A673 (cell line): ENCODE results near the gene RFX2. TPM values are rescaled to one million over a fixed set of nuclear protein-coding genes. Genes with fewer than 3 reads are reported as not detected.

Source experiments
- BruUV-seq: library from RNA; stranded (reverse); fragments of 400-500 nt; replicated peaks from 2 replicates; lab custom pipeline; 2021; lab: Mats Ljungman, UMichigan
- CTCF ChIA-PET: fragments of 300-600 bp; sonication (Branson Sonifier 250); formaldehyde crosslinking; loops from one replicate; lab custom pipeline; 2022; ENCODE audit warnings: antibody characterized with exemption; lab: Charles Lee
- POLR2A ChIA-PET: fragments of 300-600 bp; sonication (Branson Sonifier 250); formaldehyde crosslinking; loops from one replicate; lab custom pipeline; 2022; ENCODE audit warnings: antibody characterized with exemption; ENCODE audit not compliant: low non-redundant PET; lab: Charles Lee
- DNase-seq: peaks from one replicate; pipeline ENCODE4 v3.0.0-alpha.2; 2015; ENCODE audit warnings: low spot score
- H3K27ac ChIP-seq: fragments of 200-600 bp; sonication (generic); 2 replicates; pipeline ENCODE4 v1.5.1; 2016; ENCODE audit warnings: mixed run types, low read depth, mild to moderate bottlenecking, mixed read lengths, antibody characterized with exemption, low read length; ENCODE audit not compliant: poor library complexity, severe bottlenecking
- H3K27me3 ChIP-seq: fragments of 200-600 bp; sonication (generic); replicated peaks from 2 replicates; pipeline ENCODE4 v1.6.1; 2017; ENCODE audit warnings: mixed run types, low read depth, mild to moderate bottlenecking, mixed read lengths, antibody characterized with exemption, low read length; ENCODE audit not compliant: insufficient read depth, poor library complexity
- H3K36me3 ChIP-seq: fragments of 200-600 bp; sonication (generic); 2 replicates; pipeline ENCODE4 v1.6.1; 2016; ENCODE audit warnings: mixed run types, mild to moderate bottlenecking, mixed read lengths, antibody characterized with exemption, low read length; ENCODE audit not compliant: insufficient read depth, poor library complexity, severe bottlenecking
- H3K4me1 ChIP-seq: fragments of 200-600 bp; sonication (generic); 2 replicates; pipeline ENCODE4 v1.6.1; 2017; ENCODE audit warnings: mixed run types, mild to moderate bottlenecking, mixed read lengths, antibody characterized with exemption, low read length; ENCODE audit not compliant: insufficient read depth, poor library complexity, severe bottlenecking
- H3K4me3 ChIP-seq: fragments of 200-600 bp; sonication (generic); 2 replicates; pipeline ENCODE4 v1.5.1; 2016; ENCODE audit warnings: low read depth, mixed run types, mild to moderate bottlenecking, mixed read lengths, low read length; ENCODE audit not compliant: poor library complexity, severe bottlenecking
- H3K9me3 ChIP-seq: fragments of 200-600 bp; sonication (generic); 2 replicates; pipeline ENCODE4 v1.6.1; 2016; ENCODE audit warnings: mixed run types, low read depth, mild to moderate bottlenecking, mixed read lengths, antibody characterized with exemption, low read length; ENCODE audit not compliant: poor library complexity, severe bottlenecking
- EZH2 ChIP-seq: fragments of 200-600 bp; sonication (generic); IDR thresholded peaks from 2 replicates; pipeline ENCODE4 v1.6.1; 2017; ENCODE audit warnings: borderline replicate concordance, low read depth, mild to moderate bottlenecking, mixed read lengths, antibody characterized with exemption, low read length; ENCODE audit not compliant: poor library complexity, severe bottlenecking
- intact Hi-C: fragments of 100-400 bp; cut with micrococcal nuclease; formaldehyde crosslinking; loops from one replicate; pipeline ENCODE4 v1.10.0; 2022; ENCODE audit not compliant: unreplicated experiment
- total RNA-seq: library from RNA; stranded (reverse); gene quantifications from 2 replicates; pipeline ENCODE4 v1.2.3, GENCODE V29; 2021
- TF ChIP-seq, protein P1 (sequence below): fragments of 300-800, 200-600 bp; sonication (generic); conservative IDR thresholded peaks from 2 replicates; pipeline ENCODE4 v1.5.1; 2017; ENCODE audit warnings: low read depth, mild to moderate bottlenecking, antibody characterized with exemption, low read length, moderate library complexity, mixed read lengths

The RFX2 gene
- total RNA-seq, 1 experiment from 2014 or later = 11.7 TPM

DNA sequence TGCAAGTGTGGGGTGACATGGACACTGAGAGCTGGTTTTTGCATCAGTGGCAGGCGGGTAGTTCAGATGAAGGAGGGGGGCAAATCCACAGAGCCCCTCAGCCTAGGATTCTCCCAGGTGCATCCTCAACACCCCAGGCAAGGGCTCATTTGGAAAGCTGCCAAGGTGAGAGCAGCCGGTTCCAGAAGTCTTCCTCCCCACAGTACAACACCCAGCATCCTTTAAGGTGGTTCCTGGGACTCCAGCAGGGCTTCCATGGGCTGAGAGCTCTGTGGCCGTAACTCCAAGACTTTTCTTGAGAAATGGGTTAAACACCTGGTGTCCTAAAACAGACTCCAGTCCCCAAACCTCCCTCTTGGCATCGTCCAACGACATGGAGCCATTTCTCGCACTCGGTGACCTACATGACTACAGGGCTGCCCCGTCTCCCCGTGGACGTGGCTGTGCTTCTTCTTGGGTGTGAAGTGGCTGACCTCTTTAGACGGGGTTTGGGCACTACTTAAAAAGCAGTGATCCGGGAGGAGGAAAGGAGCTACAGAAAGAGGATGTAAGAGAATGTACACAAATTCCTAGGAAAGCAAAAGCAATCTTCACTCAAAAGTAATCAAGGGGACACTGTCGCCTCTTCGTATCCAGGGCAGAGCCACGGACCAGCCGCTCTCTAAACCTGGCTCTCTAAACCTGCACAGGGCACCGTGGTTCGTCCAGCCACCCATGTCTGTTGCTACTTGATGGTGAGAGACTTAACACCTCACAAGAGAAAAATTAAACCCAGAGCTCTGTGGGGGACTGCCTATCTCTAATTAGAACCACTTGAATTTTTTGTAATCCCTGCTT lies 157.9 kb downstream of the RFX2 start:
- intact Hi-C loops = no loop called here
- POLR2A ChIA-PET = no interaction called here
- Histone ChIP-seq H3K27ac (peak overlapping the region; percentile 66), H3K4me3 (no peak overlapping the region), H3K9me3 (no peaks in the 10 kb centered on the region), H3K36me3 (peaks cover 6% of the 10 kb centered on the region), H3K27me3 (no peaks in the 10 kb centered on the region), H3K4me1 (peaks cover 60% of the 10 kb centered on the region)
- no peak for DNase-seq
- BruUV-seq = no TSS peak
- CTCF ChIA-PET = interaction anchor here (0.9 to 1.3 kb wide), 2 partner anchors 15 to 148 kb away, joined by 3 read pairs; no protein-coding TSS in a partner anchor
- no peak for TF ChIP-seq EZH2
- TF ChIP-seq, protein P1, sequence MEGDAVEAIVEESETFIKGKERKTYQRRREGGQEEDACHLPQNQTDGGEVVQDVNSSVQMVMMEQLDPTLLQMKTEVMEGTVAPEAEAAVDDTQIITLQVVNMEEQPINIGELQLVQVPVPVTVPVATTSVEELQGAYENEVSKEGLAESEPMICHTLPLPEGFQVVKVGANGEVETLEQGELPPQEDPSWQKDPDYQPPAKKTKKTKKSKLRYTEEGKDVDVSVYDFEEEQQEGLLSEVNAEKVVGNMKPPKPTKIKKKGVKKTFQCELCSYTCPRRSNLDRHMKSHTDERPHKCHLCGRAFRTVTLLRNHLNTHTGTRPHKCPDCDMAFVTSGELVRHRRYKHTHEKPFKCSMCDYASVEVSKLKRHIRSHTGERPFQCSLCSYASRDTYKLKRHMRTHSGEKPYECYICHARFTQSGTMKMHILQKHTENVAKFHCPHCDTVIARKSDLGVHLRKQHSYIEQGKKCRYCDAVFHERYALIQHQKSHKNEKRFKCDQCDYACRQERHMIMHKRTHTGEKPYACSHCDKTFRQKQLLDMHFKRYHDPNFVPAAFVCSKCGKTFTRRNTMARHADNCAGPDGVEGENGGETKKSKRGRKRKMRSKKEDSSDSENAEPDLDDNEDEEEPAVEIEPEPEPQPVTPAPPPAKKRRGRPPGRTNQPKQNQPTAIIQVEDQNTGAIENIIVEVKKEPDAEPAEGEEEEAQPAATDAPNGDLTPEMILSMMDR = no peak

DNA sequence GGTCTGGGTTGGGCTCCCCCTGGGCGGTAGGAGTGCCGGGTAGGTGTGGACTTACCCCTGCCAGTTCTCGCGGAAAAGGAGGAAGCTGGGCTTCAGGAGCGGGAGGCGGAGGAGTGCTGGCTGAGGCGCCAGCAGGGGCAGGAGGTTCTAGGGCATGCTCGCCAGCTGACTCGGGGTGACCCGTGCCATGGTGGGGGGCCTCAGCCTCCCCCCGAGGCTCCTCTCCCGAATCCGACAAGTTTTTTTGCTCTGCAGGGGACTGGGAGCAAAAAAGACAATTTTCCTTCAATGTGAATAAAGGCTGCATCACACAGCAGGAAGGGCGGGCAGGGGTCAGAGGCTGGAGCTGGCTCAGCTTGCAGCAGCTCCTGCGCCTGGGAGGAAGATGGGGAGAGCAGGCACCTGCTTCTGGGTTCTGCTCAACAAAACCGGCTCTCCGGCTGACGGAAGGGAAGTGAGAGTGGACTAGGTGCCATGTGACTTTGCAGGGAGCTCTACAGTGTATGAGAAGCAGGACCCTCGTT lies 158.9 kb downstream of the RFX2 start:
- peaks cover 6% of the 10 kb centered on the region for H3K36me3 ChIP-seq
- ChIA-PET CTCF (interaction anchor here (1.3 kb wide), 1 partner anchor 147 kb away, joined by 3 read pairs; no protein-coding TSS in a partner anchor), POLR2A (interaction anchor here (0.8 kb wide), 1 partner anchor 11 kb away, joined by 3 read pairs; no protein-coding TSS in a partner anchor)
- intact Hi-C loops = no loop called here
- H3K27me3 ChIP-seq = no peaks in the 10 kb centered on the region
- no peak for DNase-seq
- peaks cover 62% of the 10 kb centered on the region for H3K4me1 ChIP-seq
- peak overlapping the region; percentile 35 for H3K27ac ChIP-seq
- H3K9me3 ChIP-seq = no peaks in the 10 kb centered on the region
- TF ChIP-seq, protein P1 = no peak
- TF ChIP-seq EZH2 = no peak
- no TSS peak for BruUV-seq
- no peak overlapping the region for H3K4me3 ChIP-seq

DNA sequence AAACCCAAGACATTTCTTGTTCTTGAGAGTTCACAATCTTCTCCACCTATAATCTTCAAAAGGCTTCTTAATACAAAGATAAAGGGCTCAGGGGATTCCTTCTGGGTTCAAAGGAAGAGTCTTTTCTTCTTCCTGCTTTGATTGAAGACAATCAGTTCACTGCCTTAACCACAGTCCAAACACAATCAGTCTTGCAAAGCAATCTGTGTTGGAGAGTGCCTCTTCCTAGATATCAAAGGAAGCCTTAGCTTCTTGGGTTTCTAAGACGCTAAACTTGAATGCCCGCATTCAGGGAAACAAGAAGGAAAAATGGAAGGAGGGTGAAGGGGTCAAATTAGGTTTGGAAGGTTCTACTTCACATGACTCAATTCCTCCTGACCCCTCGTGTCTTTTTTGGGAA lies 159.6 kb downstream of the RFX2 start:
- H3K9me3 ChIP-seq = no peaks in the 10 kb centered on the region
- H3K27ac ChIP-seq = peak overlapping the region; percentile 35
- BruUV-seq = no TSS peak
- ChIA-PET CTCF (no interaction called here), POLR2A (interaction anchor here (0.8 kb wide), 1 partner anchor 12 kb away, joined by 3 read pairs; no protein-coding TSS in a partner anchor)
- peaks cover 6% of the 10 kb centered on the region for H3K36me3 ChIP-seq
- no peaks in the 10 kb centered on the region for H3K27me3 ChIP-seq
- no peak for DNase-seq
- peaks cover 59% of the 10 kb centered on the region for H3K4me1 ChIP-seq
- TF ChIP-seq, protein P1 = no peak
- TF ChIP-seq EZH2 = no peak
- intact Hi-C loops = no loop called here
- no peak overlapping the region for H3K4me3 ChIP-seq
